HPDE6-E6E7 (cell line): Measurements from ENCODE around the gene SLC16A14.
"Not testable (repeated sequence)": the region's sequence is repeated elsewhere in the genome, so short reads cannot be mapped to it uniquely, and the experiment has no call there.

Experiments
- DNase-seq: peaks from one replicate; pipeline ENCODE4 v3.0.0; 2011; ENCODE audit warnings: missing footprints; ENCODE audit errors: extremely low spot score

Gene SLC16A14

GRCh38 chr2:230068651-230069055 lies at the start of gene SLC16A14:
Gene SLC16A14 (minus strand): TSS chr2:230068924. CDS start chr2:230059352, 9,572 bp downstream.
- peak; percentile 34 for DNase-seq

- no peak for DNase-seq
Measured at GRCh38 chr2:230106771-230107170, 38.0 kb upstream of the SLC16A14 start.

GRCh38 chr2:230101967-230102366 lies 33.2 kb upstream of the SLC16A14 start:
- not testable (repeated sequence) for DNase-seq

- no peak for DNase-seq
Measured at GRCh38 chr2:230097841-230098240, 29.1 kb upstream of the SLC16A14 start.

GRCh38 chr2:230097424-230097823 lies 28.7 kb upstream of the SLC16A14 start:
- no peak for DNase-seq

GRCh38 chr2:230090967-230091366 lies 22.2 kb upstream of the SLC16A14 start:
- DNase-seq = no peak

- no peak for DNase-seq
Measured at GRCh38 chr2:230085201-230085600, 16.5 kb upstream of the SLC16A14 start.

- no peak for DNase-seq
Measured at GRCh38 chr2:230077851-230078547, 9.3 kb upstream of the SLC16A14 start.

- no peak for DNase-seq
Measured at GRCh38 chr2:230076819-230077218, 8.1 kb upstream of the SLC16A14 start.

- no peak for DNase-seq
Measured at GRCh38 chr2:230075988-230076631, 7.4 kb upstream of the SLC16A14 start.

GRCh38 chr2:230071421-230071820 lies 2.7 kb upstream of the SLC16A14 start:
- DNase-seq = no peak

GRCh38 chr2:230069402-230069801 lies 678 bp upstream of the SLC16A14 start:
- no peak for DNase-seq

- DNase-seq = peak; percentile 36
Measured at GRCh38 chr2:230068016-230068650, 591 bp downstream of the SLC16A14 start.

- DNase-seq = no peak
Measured at GRCh38 chr2:230060672-230061293, 7.9 kb downstream of the SLC16A14 start.

GRCh38 chr2:230053753-230054478 lies 14.8 kb downstream of the SLC16A14 start:
- DNase-seq = peak; percentile 50

- no peak for DNase-seq
Measured at GRCh38 chr2:230052299-230052698, 16.4 kb downstream of the SLC16A14 start.

- DNase-seq = no peak
Measured at GRCh38 chr2:230050136-230050535, 18.6 kb downstream of the SLC16A14 start.

GRCh38 chr2:230048010-230048671 lies 20.6 kb downstream of the SLC16A14 start:
- DNase-seq = no peak

- no peak for DNase-seq
Measured at GRCh38 chr2:230046491-230046890, 22.2 kb downstream of the SLC16A14 start.

GRCh38 chr2:230043461-230043860 lies 25.3 kb downstream of the SLC16A14 start:
- DNase-seq = no peak

- DNase-seq = no peak
Measured at GRCh38 chr2:230043025-230043424, 25.7 kb downstream of the SLC16A14 start.
